GM12878 (cell line): ENCODE data around the gene LRRC45. TPM values are rescaled to one million over a fixed set of nuclear protein-coding genes. Genes with fewer than 3 reads are reported as not detected.

Experiments
- ATAC-seq: fragments of 200-7000 bp; cut with Tn5 transposase; 3 replicates; pipeline ENCODE4 v1.9.1; 2020; ENCODE audit warnings: mild to moderate bottlenecking, moderate library complexity
- BruUV-seq: library from RNA; stranded (reverse); fragments of 400-500 nt; replicated peaks from 2 replicates; lab custom pipeline; 2021; lab: Mats Ljungman, UMichigan
- CTCF ChIA-PET: fragments of 300-600 bp; sonication (Branson Sonifier 250); formaldehyde crosslinking; extraction: SDS; loops from one replicate; lab custom pipeline; 2021; ENCODE audit warnings: inconsistent platforms; lab: Yijun Ruan, JAX
- POLR2A ChIA-PET: fragments of 350-600 bp; formaldehyde crosslinking; extraction: SDS; loops from one replicate; lab custom pipeline; 2021; ENCODE audit warnings: inconsistent platforms; lab: Charles Lee
- RAD21 ChIA-PET: fragments of 300-600 bp; sonication (Branson Sonifier 250); formaldehyde crosslinking; loops from one replicate; lab custom pipeline; 2023; ENCODE audit warnings: antibody characterized with exemption; ENCODE audit not compliant: unreplicated experiment; lab: Charles Lee
- SMC1A ChIA-PET: fragments of 300-600 bp; sonication (Branson Sonifier 250); formaldehyde crosslinking; loops from one replicate; lab custom pipeline; 2023; ENCODE audit not compliant: unreplicated experiment, uncharacterized antibody; lab: Charles Lee
- DNase-seq: peaks from one replicate; pipeline ENCODE4 v3.0.0-alpha.2; 2011; ENCODE audit warnings: low read depth, low spot score
- FAIRE-seq: peaks from 3 replicates; lab custom pipeline; 2011; peaks lifted over from hg19 to GRCh38; lab: Jason Lieb, UNC
- H2AFZ ChIP-seq: 2 replicates; pipeline ENCODE4 v1.6.0; 2011; ENCODE audit warnings: low read depth, low read length, control low read depth; ENCODE audit not compliant: control insufficient read depth
- H3K27ac ChIP-seq: 2 replicates; pipeline ENCODE4 v1.5.1; 2011; ENCODE audit warnings: control low read depth; ENCODE audit not compliant: control insufficient read depth, insufficient read depth
- H3K27me3 ChIP-seq, 2 experiments: replicated peaks in 1 of 2; 2 replicates each; pipeline versions ENCODE4 v1.6.0 to v1.6.1; 2011; ENCODE audit warnings: low read length in 1 of 2; ENCODE audit not compliant: control insufficient read depth in 2 of 2, insufficient read depth in 2 of 2
- H3K36me3 ChIP-seq, 2 experiments: 2 replicates each; pipeline ENCODE4 v1.5.1; 2011; ENCODE audit warnings: low read length in 1 of 2; ENCODE audit not compliant: control insufficient read depth in 2 of 2, insufficient read depth in 2 of 2
- H3K4me1 ChIP-seq: 2 replicates; pipeline ENCODE4 v1.6.1; 2011; ENCODE audit warnings: mild to moderate bottlenecking, low read length, moderate library complexity, mixed read lengths; ENCODE audit not compliant: control insufficient read depth, insufficient read depth
- H3K4me2 ChIP-seq: 2 replicates; pipeline ENCODE4 v1.6.0; 2011; ENCODE audit warnings: control low read depth; ENCODE audit not compliant: control insufficient read depth, insufficient read depth
- H3K4me3 ChIP-seq: fragments of 200-600 bp; sonication (generic); 2 replicates; pipeline ENCODE4 v1.5.1; 2016
- H3K79me2 ChIP-seq: 2 replicates; pipeline ENCODE4 v1.6.0; 2011; ENCODE audit warnings: low read length; ENCODE audit not compliant: control insufficient read depth, insufficient read depth
- H3K9ac ChIP-seq: 2 replicates; pipeline ENCODE4 v1.8.0; 2011; ENCODE audit warnings: low read length, control low read depth, mixed read lengths; ENCODE audit not compliant: control insufficient read depth, insufficient read depth
- H3K9me3 ChIP-seq: replicated peaks from 3 replicates; pipeline ENCODE4 v1.5.1; 2011; ENCODE audit warnings: mild to moderate bottlenecking, low read length; ENCODE audit not compliant: control insufficient read depth, insufficient read depth
- H4K20me1 ChIP-seq: 2 replicates; pipeline ENCODE4 v1.6.0; 2011; ENCODE audit not compliant: control insufficient read depth, insufficient read depth
- POLR2A ChIP-seq: IDR thresholded peaks from 2 replicates; pipeline ENCODE4 v1.6.1; 2011; ENCODE audit warnings: low read depth, mild to moderate bottlenecking, low read length
- ZBTB40 ChIP-seq: fragments of 450-650 bp; IDR thresholded peaks from 2 replicates; pipeline ENCODE4 v1.6.1; 2016; ENCODE audit warnings: mild to moderate bottlenecking, moderate library complexity, borderline replicate concordance
- WGBS: methylation state at CpG from one replicate; pipeline ENCODE4 v1.1.6; 2016; ENCODE audit warnings: low lambda C conversion rate; ENCODE audit not compliant: insufficient replicate concordance, insufficient coverage; ENCODE audit errors: missing lambda C conversion rate; 5-methylcytosine and 5-hydroxymethylcytosine counted together
- in situ Hi-C: fragments of 300-500 bp; cut with MboI; formaldehyde crosslinking; loops from 9 replicates; pipeline ENCODE4 v1.14.3; 2018; ENCODE audit warnings: mixed read lengths
- intact Hi-C: fragments of 100-400 bp; cut with micrococcal nuclease; formaldehyde crosslinking; loops from one replicate; pipeline ENCODE4 v1.14.2; 2022; ENCODE audit not compliant: unreplicated experiment
- polyA plus RNA-seq, 11 experiments: library from polyadenylated mRNA; depleted of rRNA in 4 of 11; unstranded in 6 of 11; stranded (reverse) in 5 of 11; fragments of >200 nt; fragmentation: Nextera tagmentation in 4 of 11; fragmentation: Illumina TruSeq in 1 of 11; extraction: Ambion mirVana in 4 of 11; extraction: Trizol in 1 of 11; gene quantifications; 1 replicate in 1 of 11; 2 replicates in 10 of 11; pipeline versions ENCODE4 v1.2.1 to v1.2.3, GENCODE V29; 2011 to 2016; ENCODE audit warnings: inconsistent platforms in 2 of 11, missing spikeins in 2 of 11, low read depth in 1 of 11
- total RNA-seq, 4 experiments: library from RNA; depleted of rRNA in 3 of 4; stranded (reverse); fragments of >200 nt in 3 of 4; fragmentation: Illumina TruSeq in 1 of 4; extraction: Trizol in 1 of 4; gene quantifications; 2 replicates each; pipeline versions ENCODE4 v1.2.1 to v1.2.3, GENCODE V29; 2013 to 2021

LRRC45 gene
- total and polyA plus RNA-seq, 10 of the 15 experiments (the other 5 are each of a cell fraction or from before 2014, with no cell fraction given), result 0.03 to 27.7 (median 10.4) TPM

DNA sequence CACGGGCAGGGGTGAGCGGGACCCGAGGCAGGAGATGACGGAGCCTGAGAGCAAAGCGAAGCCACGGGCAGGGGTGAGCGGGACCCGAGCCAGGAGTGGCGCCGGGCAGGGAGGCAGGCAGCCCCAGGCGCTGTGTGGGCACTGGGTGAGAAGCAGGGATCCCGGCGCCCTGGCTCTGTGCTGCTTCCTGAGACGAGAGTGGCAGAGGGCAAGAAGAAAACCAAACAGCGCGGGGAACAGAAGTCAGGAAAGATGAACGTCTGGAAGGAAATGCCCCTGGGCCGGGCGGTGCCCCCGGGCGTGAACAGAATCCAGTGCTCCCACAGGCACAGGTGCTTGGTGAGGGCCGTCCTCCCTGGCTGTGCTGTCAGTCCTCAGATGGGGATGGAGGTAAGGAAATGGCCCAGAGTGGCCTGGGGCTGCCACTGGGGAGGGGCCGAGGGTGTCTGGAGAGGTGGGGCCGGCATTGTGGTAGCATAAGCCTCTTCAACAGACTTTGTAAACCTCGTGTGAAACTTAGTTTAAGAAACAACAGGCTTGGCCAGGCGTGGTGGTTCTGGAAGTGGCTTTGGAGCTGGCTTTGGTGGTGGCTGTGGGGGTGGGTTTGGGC lies 35.8 kb upstream of the LRRC45 start:
- no peaks in the 10 kb centered on the region for H3K9me3 ChIP-seq
- peaks cover 3 to 10% of the 10 kb centered on the region in 2 experiments; a peak in 3 of 4 replicates for H3K36me3 ChIP-seq
- intact Hi-C loops, result no loop called here
- FAIRE-seq (no peak), DNase-seq (no peak)
- H4K20me1 ChIP-seq, result no peaks in the 10 kb centered on the region
- H3K4me3 ChIP-seq, result no peak overlapping the region
- POLR2A ChIA-PET, result interaction anchor here (0.6 kb wide), 1 partner anchor 19 kb away, joined by 4 read pairs; no protein-coding TSS in a partner anchor
- H3K4me1 ChIP-seq, result no peaks in the 10 kb centered on the region
- no TSS peak for BruUV-seq
- H3K27me3 ChIP-seq, result no peaks in the 10 kb centered on the region
- no peak overlapping the region for H3K27ac ChIP-seq
- H3K9ac ChIP-seq, result no peak overlapping the region
- whole genome bisulfite sequencing, result 89% methylated on average over 17 of the region's 26 CpGs
- TF ChIP-seq POLR2A (peak; percentile 14; the same call in 1 of the 2 replicates), ZBTB40 (no peak)
- TF ChIP-seq, all 136 proteins: peak for 1
- Histone ChIP-seq H2AFZ (no peak overlapping the region), H3K79me2 (no peaks in the 10 kb centered on the region), H3K4me2 (no peak overlapping the region)
- ATAC-seq, result no peak
- ChIA-PET CTCF (no interaction called here), RAD21 (no interaction called here), SMC1A (no interaction called here)
- in situ Hi-C loops, result no loop called here
